Thyroid gland (tissue), 4 donors: ENCODE measurements around the gene APP. TPM values are rescaled to one million over a fixed set of nuclear protein-coding genes. Genes with fewer than 3 reads are reported as not detected.

Experiments
- DNase-seq, 2 donors: peaks; one replicate each; pipeline ENCODE4 v3.0.0-alpha.2; 2019
- H3K27ac ChIP-seq, 3 donors: fragments of 200-600 bp; sonication (generic); 1 replicate in 2 of 3; 2 replicates in 1 of 3; pipeline ENCODE4 v1.5.1; 2016 to 2019; ENCODE audit warnings: mild to moderate bottlenecking in 1 of 3, moderate library complexity in 1 of 3
- H3K27me3 ChIP-seq: fragments of 200-600 bp; sonication (generic); one replicate; pipeline ENCODE4 v1.5.1; 2019
- H3K36me3 ChIP-seq, 2 donors: fragments of 200-600 bp; sonication (generic); one replicate each; pipeline ENCODE4 v1.5.1; 2016 to 2019
- H3K4me1 ChIP-seq, 2 donors: fragments of 200-600 bp; sonication (generic); one replicate each; pipeline ENCODE4 v1.5.1; 2017 to 2019
- H3K4me3 ChIP-seq, 3 donors: fragments of 200-600 bp; sonication (generic); replicated peaks in 1 of 3; 1 replicate in 2 of 3; 2 replicates in 1 of 3; pipeline ENCODE4 v1.5.1; 2016; ENCODE audit warnings: mild to moderate bottlenecking in 1 of 3
- H3K9me3 ChIP-seq: fragments of 200-600 bp; sonication (generic); one replicate; pipeline ENCODE4 v1.5.1; 2017
- CTCF ChIP-seq, 6 experiments: fragments of 200-600 bp in 3 of 6; fragments of 450-650 bp in 3 of 6; sonication (generic) in 3 of 6; IDR thresholded peaks; one replicate each; pipeline ENCODE4 v1.5.1; 2016 to 2019; ENCODE audit warnings: antibody characterized with exemption in 6 of 6, mild to moderate bottlenecking in 2 of 6, inconsistent platforms in 1 of 6, moderate library complexity in 1 of 6
- POLR2A ChIP-seq, 2 donors: fragments of 450-650 bp; IDR thresholded peaks; one replicate each; pipeline ENCODE4 v1.6.1; 2017; ENCODE audit warnings: antibody characterized with exemption in 2 of 2, mild to moderate bottlenecking in 2 of 2, moderate library complexity in 1 of 2
- WGBS, 2 donors: methylation state at CpG; one replicate each; pipeline ENCODE4 v1.1.5; 2017; 5-methylcytosine and 5-hydroxymethylcytosine counted together
- intact Hi-C: fragments of 100-400 bp; cut with DNase I; formaldehyde crosslinking; loops from one replicate; pipeline ENCODE4 v1.15.1; 2023
- total RNA-seq, 4 donors: library from RNA; depleted of rRNA; stranded (reverse); fragments of >200 nt; gene quantifications; one replicate each; pipeline ENCODE4 v1.2.3, GENCODE V29; 2016

The APP gene
- total RNA-seq, 4 donors from 2014 or later = 513 to 716 (median 676) TPM

GRCh38 chr21:26060335-26061115, 110.0 kb downstream of the APP start:
- no peak for DNase-seq
- H3K27ac ChIP-seq = no peak overlapping the region
- no peak overlapping the region for H3K4me3 ChIP-seq
- intact Hi-C loops = loop anchor here (10.0 kb wide), 1 partner anchor 114 kb away; the partner anchor contains the start of gene APP
- H3K36me3 ChIP-seq = no peaks in the 10 kb centered on the region
- WGBS, 2 donors = 90 to 92% methylated on average over 7 of the region's 7 CpGs
- H3K4me1 ChIP-seq = no peaks in the 10 kb centered on the region
- H3K9me3 ChIP-seq = no peaks in the 10 kb centered on the region
- no peaks in the 10 kb centered on the region for H3K27me3 ChIP-seq
- TF ChIP-seq CTCF (IDR thresholded peaks at IDR 0.05) (no peak), POLR2A (IDR thresholded peaks at IDR 0.05) (no peak)

- Histone ChIP-seq H3K27me3 (no peaks in the 10 kb centered on the region), H3K27ac (no peak overlapping the region), H3K9me3 (no peaks in the 10 kb centered on the region), H3K4me3 (no peak overlapping the region), H3K36me3 (no peaks in the 10 kb centered on the region), H3K4me1 (no peaks in the 10 kb centered on the region)
- intact Hi-C loops = no loop called here
- WGBS, 2 donors = 92 to 97% methylated on average over 6 of the region's 6 CpGs
- DNase-seq = no peak
- TF ChIP-seq POLR2A (IDR thresholded peaks at IDR 0.05) (no peak), CTCF (IDR thresholded peaks at IDR 0.05) (no peak)
Observed at GRCh38 chr21:26057477-26058170, 112.9 kb downstream of the APP start.

GRCh38 chr21:26055841-26056264, 114.7 kb downstream of the APP start:
- 90 to 93% methylated on average over 5 of the region's 5 CpGs for WGBS, 2 donors
- intact Hi-C loops = no loop called here
- Histone ChIP-seq H3K36me3 (peaks cover 1 to 3% of the 10 kb centered on the region in 2 donors), H3K4me3 (no peak overlapping the region), H3K27ac (no peak overlapping the region), H3K4me1 (no peaks in the 10 kb centered on the region), H3K9me3 (no peaks in the 10 kb centered on the region), H3K27me3 (no peaks in the 10 kb centered on the region)
- DNase-seq = no peak
- TF ChIP-seq POLR2A (IDR thresholded peaks at IDR 0.05) (no peak), CTCF (IDR thresholded peaks at IDR 0.05) (no peak)

- Histone ChIP-seq H3K36me3 (peaks cover 4 to 11% of the 10 kb centered on the region in 2 donors), H3K27me3 (no peaks in the 10 kb centered on the region), H3K9me3 (no peaks in the 10 kb centered on the region), H3K4me3 (no peak overlapping the region), H3K27ac (no peak overlapping the region), H3K4me1 (no peaks in the 10 kb centered on the region)
- DNase-seq = no peak
- TF ChIP-seq CTCF (IDR thresholded peaks at IDR 0.05) (no peak), POLR2A (IDR thresholded peaks at IDR 0.05) (no peak)
- intact Hi-C loops = no loop called here
- 27 to 37% methylated on average over 2 of the region's 2 CpGs for WGBS, 2 donors
Observed at GRCh38 chr21:26055010-26055409, 115.6 kb downstream of the APP start.

- H3K27me3 ChIP-seq = no peaks in the 10 kb centered on the region
- H3K4me3 ChIP-seq = no peak overlapping the region
- TF ChIP-seq CTCF (IDR thresholded peaks at IDR 0.05) (no peak), POLR2A (IDR thresholded peaks at IDR 0.05) (no peak)
- H3K36me3 ChIP-seq = peaks cover 4 to 12% of the 10 kb centered on the region in 2 donors
- no peaks in the 10 kb centered on the region for H3K9me3 ChIP-seq
- DNase-seq = no peak
- H3K27ac ChIP-seq = no peak overlapping the region
- peaks cover 0 to 5% of the 10 kb centered on the region in 2 donors for H3K4me1 ChIP-seq
- intact Hi-C loops = no loop called here
- 87 to 94% methylated on average over 2 of the region's 2 CpGs for WGBS, 2 donors
Observed at GRCh38 chr21:26052057-26052456, 118.5 kb downstream of the APP start.
